Activated CD4-positive, alpha-beta T cell treated with anti-CD3 and anti-CD28 coated beads, Interleukin-2, amount 50 U/mL, for 4 hours (primary cell): ENCODE measurements around the gene MTMR3.
"Not testable (repeated sequence)": the region's sequence is repeated elsewhere in the genome, so short reads cannot be mapped to it uniquely, and the experiment has no call there.

Experiments
- DNase-seq, 2 experiments: peaks; one replicate each; pipeline ENCODE4 v3.0.0-alpha.2; 2020

Gene MTMR3

GRCh38 chr22:30061094-30061493 is 178.1 kb downstream of the MTMR3 start:
- not testable (repeated sequence) for DNase-seq

- no peak for DNase-seq
Measured at GRCh38 chr22:30062259-30062658, 179.3 kb downstream of the MTMR3 start.

- no peak for DNase-seq
Measured at GRCh38 chr22:30062950-30063349, 180.0 kb downstream of the MTMR3 start.

- no peak for DNase-seq
Measured at GRCh38 chr22:30064172-30064571, 181.2 kb downstream of the MTMR3 start.

GRCh38 chr22:30073743-30074142 is 190.8 kb downstream of the MTMR3 start:
- no peak for DNase-seq

GRCh38 chr22:30074147-30074546 is 191.2 kb downstream of the MTMR3 start:
- no peak for DNase-seq

GRCh38 chr22:30074994-30075393 is 192.0 kb downstream of the MTMR3 start:
- DNase-seq, result no peak

- no peak for DNase-seq
Measured at GRCh38 chr22:30077279-30077880, 194.4 kb downstream of the MTMR3 start.

GRCh38 chr22:30078320-30079311 is 195.6 kb downstream of the MTMR3 start:
- DNase-seq, result no peak

- DNase-seq, result no peak
Measured at GRCh38 chr22:30079952-30080533, 197.1 kb downstream of the MTMR3 start, which contains the start of gene HORMAD2. Gene HORMAD2, plus strand, starts transcription at chr22:30080464. Its CDS starts 13,489 bp downstream, at chr22:30093953.
